Measurements from ENCODE around the gene GFOD1.

GRCh38 chr6:13327691-13328075, 159.7 kb downstream of the GFOD1 start:
- TF ChIP-seq, protein P1, sequence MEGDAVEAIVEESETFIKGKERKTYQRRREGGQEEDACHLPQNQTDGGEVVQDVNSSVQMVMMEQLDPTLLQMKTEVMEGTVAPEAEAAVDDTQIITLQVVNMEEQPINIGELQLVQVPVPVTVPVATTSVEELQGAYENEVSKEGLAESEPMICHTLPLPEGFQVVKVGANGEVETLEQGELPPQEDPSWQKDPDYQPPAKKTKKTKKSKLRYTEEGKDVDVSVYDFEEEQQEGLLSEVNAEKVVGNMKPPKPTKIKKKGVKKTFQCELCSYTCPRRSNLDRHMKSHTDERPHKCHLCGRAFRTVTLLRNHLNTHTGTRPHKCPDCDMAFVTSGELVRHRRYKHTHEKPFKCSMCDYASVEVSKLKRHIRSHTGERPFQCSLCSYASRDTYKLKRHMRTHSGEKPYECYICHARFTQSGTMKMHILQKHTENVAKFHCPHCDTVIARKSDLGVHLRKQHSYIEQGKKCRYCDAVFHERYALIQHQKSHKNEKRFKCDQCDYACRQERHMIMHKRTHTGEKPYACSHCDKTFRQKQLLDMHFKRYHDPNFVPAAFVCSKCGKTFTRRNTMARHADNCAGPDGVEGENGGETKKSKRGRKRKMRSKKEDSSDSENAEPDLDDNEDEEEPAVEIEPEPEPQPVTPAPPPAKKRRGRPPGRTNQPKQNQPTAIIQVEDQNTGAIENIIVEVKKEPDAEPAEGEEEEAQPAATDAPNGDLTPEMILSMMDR (IDR thresholded peaks at IDR 0.05; ENCODE audit: low read depth, low read length, poor library complexity, severe bottlenecking): no peak
- no peak for TF ChIP-seq EZH2phosphoT487 (IDR thresholded peaks at IDR 0.05; ENCODE audit: borderline replicate concordance, low read length)
